ENCODE data around the gene TPK1.

Gene TPK1

GRCh38 chr7:144859739-144860138, 23.9 kb upstream of the TPK1 start:
- no peak overlapping the region for H3K27ac ChIP-seq (ENCODE audit: extremely low read depth, low read depth, low read length)
- CTCF ChIA-PET: interaction anchor here (0.7 kb wide), 1 partner anchor 104 kb away, joined by 3 read pairs; no protein-coding TSS in a partner anchor
- POLR2A ChIA-PET: no interaction called here

DNA sequence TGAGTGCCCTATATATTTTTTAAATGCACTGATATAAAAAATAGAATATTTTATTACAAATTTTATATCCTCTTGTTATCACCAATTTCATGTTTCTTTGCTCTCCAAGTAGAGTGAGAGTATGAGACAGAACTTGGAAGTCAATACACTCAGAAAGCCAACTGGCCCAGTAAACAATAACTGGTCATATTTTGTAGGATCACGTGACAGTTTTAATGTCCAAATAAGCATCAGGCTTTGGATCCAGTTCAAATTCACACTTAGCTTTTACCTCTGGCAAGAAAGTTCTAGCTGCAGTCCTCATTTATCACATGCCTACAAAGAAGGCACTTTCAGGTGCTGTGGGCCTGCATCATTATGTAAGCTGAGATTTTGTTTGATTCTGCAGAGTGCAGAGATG, 21.6 kb upstream of the TPK1 start:
- TF ChIP-seq ZNF221 (tag by site-specific recombination; IDR thresholded peaks at IDR 0.05; ENCODE audit: borderline replicate concordance) (no peak), GLI2 (tag by site-specific recombination; IDR thresholded peaks at IDR 0.05; ENCODE audit: borderline replicate concordance, low read depth) (no peak), ZBTB1 (tag by site-specific recombination; IDR thresholded peaks at IDR 0.05) (no peak), MEIS1 (CRISPR knock-in tag; IDR thresholded peaks at IDR 0.05; ENCODE audit: borderline replicate concordance) (no peak), ZNF274 (IDR thresholded peaks at IDR 0.05; ENCODE audit: low read length) (no peak), ZNF274 (tag by site-specific recombination; IDR thresholded peaks at IDR 0.05; ENCODE audit: borderline replicate concordance) (no peak)
- TF ChIP-seq, protein P1, sequence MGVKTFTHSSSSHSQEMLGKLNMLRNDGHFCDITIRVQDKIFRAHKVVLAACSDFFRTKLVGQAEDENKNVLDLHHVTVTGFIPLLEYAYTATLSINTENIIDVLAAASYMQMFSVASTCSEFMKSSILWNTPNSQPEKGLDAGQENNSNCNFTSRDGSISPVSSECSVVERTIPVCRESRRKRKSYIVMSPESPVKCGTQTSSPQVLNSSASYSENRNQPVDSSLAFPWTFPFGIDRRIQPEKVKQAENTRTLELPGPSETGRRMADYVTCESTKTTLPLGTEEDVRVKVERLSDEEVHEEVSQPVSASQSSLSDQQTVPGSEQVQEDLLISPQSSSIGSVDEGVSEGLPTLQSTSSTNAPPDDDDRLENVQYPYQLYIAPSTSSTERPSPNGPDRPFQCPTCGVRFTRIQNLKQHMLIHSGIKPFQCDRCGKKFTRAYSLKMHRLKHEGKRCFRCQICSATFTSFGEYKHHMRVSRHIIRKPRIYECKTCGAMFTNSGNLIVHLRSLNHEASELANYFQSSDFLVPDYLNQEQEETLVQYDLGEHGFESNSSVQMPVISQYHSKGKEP (tag by site-specific recombination; IDR thresholded peaks at IDR 0.05): no peak
- Histone ChIP-seq H3K4me3 (ENCODE audit: low read depth, low read length) (no peak overlapping the region), H3K36me3 (ENCODE audit: control insufficient read depth in 2 of 2, insufficient read depth in 1 of 2, low read length in 2 of 2) (no peaks in the 10 kb centered on the region), H3K9me3 (ENCODE audit: control insufficient read depth, insufficient read depth, low read depth, low read length) (no peaks in the 10 kb centered on the region), H3K27ac (ENCODE audit: extremely low read depth, low read depth, low read length) (no peak overlapping the region), H3K4me1 (ENCODE audit: control insufficient read depth, insufficient read depth, low read length) (no peaks in the 10 kb centered on the region)
- ChIA-PET CTCF (interaction anchor here (1.6 kb wide), 1 partner anchor 119 kb away, joined by 7 read pairs; no protein-coding TSS in a partner anchor), POLR2A (no interaction called here)

More at GRCh38 chr7:144859739-144860138, 23.9 kb upstream of the TPK1 start:
- no peaks in the 10 kb centered on the region for H3K36me3 ChIP-seq (ENCODE audit: control insufficient read depth in 2 of 2, insufficient read depth in 1 of 2, low read length in 2 of 2)
- no peaks in the 10 kb centered on the region for H3K4me1 ChIP-seq (ENCODE audit: control insufficient read depth, insufficient read depth, low read length)
- H3K4me3 ChIP-seq (ENCODE audit: low read depth, low read length): no peak overlapping the region
- no peaks in the 10 kb centered on the region for H3K9me3 ChIP-seq (ENCODE audit: control insufficient read depth, insufficient read depth, low read depth, low read length)
- TF ChIP-seq ZNF670 (tag by site-specific recombination; IDR thresholded peaks at IDR 0.05; ENCODE audit: low read depth) (no peak), MYNN (tag by site-specific recombination; IDR thresholded peaks at IDR 0.05; ENCODE audit: borderline replicate concordance) (no peak), ZNF366 (tag by site-specific recombination; conservative IDR thresholded peaks at IDR 0.05) (no peak)

GRCh38 chr7:144854839-144855424, 19.1 kb upstream of the TPK1 start:
- POLR2A ChIA-PET: no interaction called here
- CTCF ChIA-PET: interaction anchor here (0.6 to 0.8 kb wide), 4 partner anchors 14 to 1400 kb away, joined by 3 to 8 read pairs (median 5); no protein-coding TSS in a partner anchor

More at GRCh38 chr7:144854839-144855424, 19.1 kb upstream of the TPK1 start:
- Histone ChIP-seq H3K27ac (ENCODE audit: extremely low read depth, low read depth, low read length) (no peak overlapping the region), H3K4me1 (ENCODE audit: control insufficient read depth, insufficient read depth, low read length) (no peaks in the 10 kb centered on the region), H3K4me3 (ENCODE audit: low read depth, low read length) (no peak overlapping the region), H3K9me3 (ENCODE audit: control insufficient read depth, insufficient read depth, low read depth, low read length) (no peaks in the 10 kb centered on the region), H3K36me3 (ENCODE audit: control insufficient read depth in 2 of 2, insufficient read depth in 1 of 2, low read length in 2 of 2) (no peaks in the 10 kb centered on the region)
- TF ChIP-seq ZNF362 (tag by site-specific recombination; IDR thresholded peaks at IDR 0.05) (no peak), ZNF654 (tag by site-specific recombination; IDR thresholded peaks at IDR 0.05; ENCODE audit: low read depth) (peak; percentile 51), CTCF (tag by site-specific recombination; IDR thresholded peaks at IDR 0.05) (0 out of 2 replicates have a peak, but pooled peaks have one; percentile 17), ZNF645 (tag by site-specific recombination; IDR thresholded peaks at IDR 0.05) (no peak), IKZF3 (tag by site-specific recombination; IDR thresholded peaks at IDR 0.05) (peak; percentile 47; the same call in 1 of the 2 replicates)

Data from HEK293 (cell line).